Chondrocyte (in vitro differentiated cells): ENCODE results near the gene SDHAF1. TPM values are rescaled to one million over a fixed set of nuclear protein-coding genes. Genes with fewer than 3 reads are reported as not detected.
"Not testable (repeated sequence)": the region's sequence is repeated elsewhere in the genome, so short reads cannot be mapped to it uniquely, and the experiment has no call there.

Experiments used
- DNase-seq: peaks from one replicate; pipeline ENCODE4 v3.0.0; 2021; ENCODE audit warnings: mixed read lengths, low spot score
- H3K27ac Mint-ChIP-seq: one replicate; pipeline ENCODE4 v1.8.0; 2021; ENCODE audit warnings: mild to moderate bottlenecking, moderate library complexity, mixed read lengths; ENCODE audit not compliant: unreplicated experiment
- H3K27me3 Mint-ChIP-seq: 2 replicates; pipeline ENCODE4 v1.8.0; 2021; ENCODE audit warnings: low read depth, mixed read lengths
- H3K36me3 Mint-ChIP-seq: 2 replicates; pipeline ENCODE4 v1.8.0; 2021; ENCODE audit warnings: low read depth, mixed read lengths
- H3K4me1 Mint-ChIP-seq: 2 replicates; pipeline ENCODE4 v1.8.0; 2021; ENCODE audit warnings: low read depth, mild to moderate bottlenecking, mixed read lengths
- H3K4me3 Mint-ChIP-seq: one replicate; pipeline ENCODE4 v1.8.0; 2021; ENCODE audit warnings: mild to moderate bottlenecking, moderate library complexity, mixed read lengths; ENCODE audit not compliant: unreplicated experiment
- H3K9me3 Mint-ChIP-seq: 2 replicates; pipeline ENCODE4 v1.8.0; 2021; ENCODE audit warnings: low read depth, mixed read lengths
- CTCF ChIP-seq: fragments of 200-600 bp; sonication (generic); IDR thresholded peaks from 2 replicates; pipeline ENCODE4 v1.5.0; 2021; ENCODE audit warnings: antibody characterized with exemption, mild to moderate bottlenecking, moderate library complexity
- total RNA-seq: library from RNA; stranded (reverse); gene quantifications from 3 replicates; pipeline ENCODE4 v1.2.1, GENCODE V29; 2021

SDHAF1 gene
- total RNA-seq, 1 donor from 2014 or later = 11.2 TPM

GRCh38 chr19:35978832-35979365 is 16.1 kb upstream of the SDHAF1 start:
- H3K27me3 Mint-ChIP-seq = peaks cover 32% of the 10 kb centered on the region
- no peaks in the 10 kb centered on the region for H3K36me3 Mint-ChIP-seq
- no peak overlapping the region for H3K4me3 Mint-ChIP-seq
- no peaks in the 10 kb centered on the region for H3K9me3 Mint-ChIP-seq
- no peak for DNase-seq
- no peak overlapping the region for H3K27ac Mint-ChIP-seq
- H3K4me1 Mint-ChIP-seq = no peaks in the 10 kb centered on the region
- no peak for TF ChIP-seq CTCF

- H3K4me1 Mint-ChIP-seq, H3K4me3 Mint-ChIP-seq, H3K9me3 Mint-ChIP-seq, DNase-seq, H3K36me3 Mint-ChIP-seq, H3K27ac Mint-ChIP-seq: not testable (repeated sequence)
- peaks cover 50% of the 10 kb centered on the region for H3K27me3 Mint-ChIP-seq
Observed at GRCh38 chr19:35980997-35981396, 14.0 kb upstream of the SDHAF1 start.

- no peaks in the 10 kb centered on the region for H3K9me3 Mint-ChIP-seq
- H3K27me3 Mint-ChIP-seq = peaks cover 42% of the 10 kb centered on the region
- no peak overlapping the region for H3K4me3 Mint-ChIP-seq
- no peak for DNase-seq
- H3K36me3 Mint-ChIP-seq = no peaks in the 10 kb centered on the region
- no peak overlapping the region for H3K27ac Mint-ChIP-seq
- TF ChIP-seq CTCF = no peak
- peaks cover 4% of the 10 kb centered on the region for H3K4me1 Mint-ChIP-seq
Observed at GRCh38 chr19:35983177-35983576, 11.8 kb upstream of the SDHAF1 start.

GRCh38 chr19:35986111-35986510 is 8.9 kb upstream of the SDHAF1 start:
- Mint-ChIP-seq H3K36me3 (no peaks in the 10 kb centered on the region), H3K4me1 (peaks cover 4% of the 10 kb centered on the region), H3K27me3 (peaks cover 29% of the 10 kb centered on the region), H3K27ac (no peak overlapping the region), H3K9me3 (no peaks in the 10 kb centered on the region), H3K4me3 (no peak overlapping the region)
- no peak for TF ChIP-seq CTCF
- DNase-seq = no peak

- Mint-ChIP-seq H3K36me3 (no peaks in the 10 kb centered on the region), H3K4me3 (peak overlapping the region; percentile 71), H3K27me3 (peaks cover 29% of the 10 kb centered on the region), H3K27ac (no peak overlapping the region), H3K4me1 (peaks cover 4% of the 10 kb centered on the region), H3K9me3 (no peaks in the 10 kb centered on the region)
- no peak for TF ChIP-seq CTCF
- DNase-seq = no peak
Observed at GRCh38 chr19:35986664-35987570, 8.1 kb upstream of the SDHAF1 start.
